Activated CD8-positive, alpha-beta T cell treated with anti-CD3 and anti-CD28 coated beads, Interleukin-2, amount 10 ng/mL, durations not matched to agents 7 days and 5 days (primary cell): ENCODE data around the gene PHOSPHO1. TPM values are rescaled to one million over a fixed set of nuclear protein-coding genes. Genes with fewer than 3 reads are reported as not detected.
"Not testable (repeated sequence)": the region's sequence is repeated elsewhere in the genome, so short reads cannot be mapped to it uniquely, and the experiment has no call there.

ENCODE experiments used
- ATAC-seq: fragments of 150-1000 bp; cut with Tn5 transposase; one replicate; pipeline ENCODE4 v1.10.0; 2021; ENCODE audit warnings: moderate library complexity
- CTCF ChIA-PET: fragments of 350-600 bp; sonication (Branson Sonifier 250); formaldehyde crosslinking; loops from one replicate; lab custom pipeline; 2021; ENCODE audit warnings: antibody characterized with exemption; lab: Charles Lee
- POLR2A ChIA-PET: fragments of 350-600 bp; sonication (Branson Sonifier 250); formaldehyde crosslinking; loops from one replicate; lab custom pipeline; 2021; ENCODE audit warnings: antibody characterized with exemption; lab: Charles Lee
- DNase-seq: peaks from one replicate; pipeline ENCODE4 v3.0.0-alpha.2; 2020
- H3K27ac Mint-ChIP-seq: one replicate; pipeline ENCODE4 v1.8.0; 2021; ENCODE audit warnings: mild to moderate bottlenecking, mixed read lengths
- H3K27me3 Mint-ChIP-seq: one replicate; pipeline ENCODE4 v1.8.0; 2021; ENCODE audit warnings: low read depth, mixed read lengths
- H3K36me3 Mint-ChIP-seq: one replicate; pipeline ENCODE4 v1.8.0; 2021; ENCODE audit warnings: low read depth, mixed read lengths
- H3K4me1 Mint-ChIP-seq: one replicate; pipeline ENCODE4 v1.8.0; 2021; ENCODE audit warnings: low read depth, mixed read lengths
- H3K4me3 Mint-ChIP-seq: one replicate; pipeline ENCODE4 v1.8.0; 2021; ENCODE audit warnings: mild to moderate bottlenecking, mixed read lengths
- H3K9me3 Mint-ChIP-seq: one replicate; pipeline ENCODE4 v1.8.0; 2022; ENCODE audit warnings: mixed read lengths; ENCODE audit not compliant: insufficient read depth
- total RNA-seq, 2 experiments: library from RNA; stranded (reverse); gene quantifications; one replicate each; pipeline ENCODE4 v1.2.3, GENCODE V29; 2021

The PHOSPHO1 gene, protein sequence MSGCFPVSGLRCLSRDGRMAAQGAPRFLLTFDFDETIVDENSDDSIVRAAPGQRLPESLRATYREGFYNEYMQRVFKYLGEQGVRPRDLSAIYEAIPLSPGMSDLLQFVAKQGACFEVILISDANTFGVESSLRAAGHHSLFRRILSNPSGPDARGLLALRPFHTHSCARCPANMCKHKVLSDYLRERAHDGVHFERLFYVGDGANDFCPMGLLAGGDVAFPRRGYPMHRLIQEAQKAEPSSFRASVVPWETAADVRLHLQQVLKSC
- total RNA-seq: not detected

DNA sequence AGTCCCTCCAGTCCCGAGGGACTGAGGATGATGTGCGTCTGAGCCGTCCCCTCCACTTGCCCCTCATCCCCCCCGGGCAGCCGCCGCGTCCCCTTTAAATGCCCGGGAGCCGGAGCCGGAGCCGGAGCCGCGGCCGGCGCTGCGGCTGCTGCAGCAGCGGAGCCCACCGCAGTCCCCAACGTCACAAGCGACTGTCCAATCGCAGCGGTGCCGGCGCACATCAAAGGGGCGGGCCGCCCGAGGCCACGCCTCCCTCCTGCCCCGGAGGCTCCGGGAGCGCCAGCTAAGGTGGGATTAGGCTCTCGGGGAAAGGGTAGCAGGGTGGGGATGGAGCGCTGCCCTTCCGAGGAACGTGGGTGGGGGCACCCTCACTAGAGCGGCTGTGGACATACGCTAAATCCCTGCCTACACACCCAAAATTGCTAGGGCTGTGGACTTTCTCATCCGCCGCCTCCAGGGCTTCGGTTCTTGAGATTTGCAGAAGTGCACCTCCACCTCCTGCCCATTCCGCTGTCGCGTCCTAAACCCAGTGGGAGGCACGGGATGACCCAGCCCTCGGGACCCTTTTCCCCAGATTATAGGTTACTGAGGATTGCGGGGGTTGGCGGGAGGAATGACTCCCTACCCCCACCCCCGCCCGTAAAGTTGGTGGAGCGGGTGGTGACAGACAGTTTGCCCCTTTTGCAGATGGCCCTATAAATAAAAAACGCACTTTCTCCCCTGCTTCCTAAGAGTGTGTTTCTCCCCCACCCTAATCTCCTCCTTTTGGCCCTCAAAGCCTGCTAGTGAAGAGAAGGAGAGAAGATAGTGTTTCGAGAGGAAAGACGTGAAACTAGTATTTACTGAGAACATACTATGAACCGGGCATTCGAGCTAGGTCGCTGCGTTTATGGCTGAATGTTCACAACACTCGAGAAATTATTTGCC is at the start of gene PHOSPHO1:
Gene PHOSPHO1 (minus strand): TSS at position 152 of the 927 bp plus-strand sequence. CDS start 4,096 bp downstream, outside the sequence.
- ATAC-seq (peak; percentile 88), DNase-seq (peak; percentile 91)
- H3K27ac Mint-ChIP-seq: peak within 1 kb of the TSS; percentile 75
- H3K4me1 Mint-ChIP-seq: peaks cover 40% of the 10 kb centered on the region
- ChIA-PET CTCF (interaction anchor here (1.0 to 7.2 kb wide), 6 partner anchors 26 to 198 kb away, joined by 3 to 92 read pairs (median 4); no protein-coding TSS in a partner anchor), POLR2A (interaction anchor here (1.0 to 1.2 kb wide), 2 partner anchors 12 to 50 kb away, joined by 3 to 4 read pairs; no protein-coding TSS in a partner anchor)
- H3K9me3 Mint-ChIP-seq: no peaks in the 10 kb centered on the region
- peaks cover 19% of the 10 kb centered on the region for H3K27me3 Mint-ChIP-seq
- H3K4me3 Mint-ChIP-seq: peak within 1 kb of the TSS; percentile 79
- peaks cover 14% of the 10 kb centered on the region for H3K36me3 Mint-ChIP-seq

DNA sequence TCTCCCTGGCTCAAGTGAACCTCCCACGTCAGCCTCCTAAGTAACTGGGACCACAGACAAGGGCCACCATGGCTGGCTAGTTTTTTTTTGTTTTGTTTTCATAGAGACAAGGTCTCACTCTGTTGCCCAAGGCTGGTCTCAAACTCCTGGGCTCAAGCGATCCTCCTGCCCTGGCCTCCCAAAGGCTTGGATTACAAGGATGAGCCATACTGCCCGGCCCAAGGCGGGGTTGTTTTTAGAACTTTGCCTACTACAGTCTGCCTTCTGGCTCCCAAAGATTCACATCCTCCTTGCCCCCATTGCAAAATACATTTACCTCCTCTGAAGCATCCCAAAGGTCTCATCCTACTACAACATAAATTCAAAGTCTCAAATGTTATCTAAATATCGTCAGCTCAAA is 49.5 kb upstream of the PHOSPHO1 start:
- no peak for DNase-seq
- H3K4me1 Mint-ChIP-seq: no peaks in the 10 kb centered on the region
- peaks cover 5% of the 10 kb centered on the region for H3K27me3 Mint-ChIP-seq
- H3K4me3 Mint-ChIP-seq: no peak overlapping the region
- ChIA-PET CTCF (interaction anchor here (1.5 kb wide), 1 partner anchor 11 kb away, joined by 5 read pairs; no protein-coding TSS in a partner anchor), POLR2A (no interaction called here)
- ATAC-seq: no peak
- H3K36me3 Mint-ChIP-seq: no peaks in the 10 kb centered on the region
- no peak overlapping the region for H3K27ac Mint-ChIP-seq
- H3K9me3 Mint-ChIP-seq: no peaks in the 10 kb centered on the region

DNA sequence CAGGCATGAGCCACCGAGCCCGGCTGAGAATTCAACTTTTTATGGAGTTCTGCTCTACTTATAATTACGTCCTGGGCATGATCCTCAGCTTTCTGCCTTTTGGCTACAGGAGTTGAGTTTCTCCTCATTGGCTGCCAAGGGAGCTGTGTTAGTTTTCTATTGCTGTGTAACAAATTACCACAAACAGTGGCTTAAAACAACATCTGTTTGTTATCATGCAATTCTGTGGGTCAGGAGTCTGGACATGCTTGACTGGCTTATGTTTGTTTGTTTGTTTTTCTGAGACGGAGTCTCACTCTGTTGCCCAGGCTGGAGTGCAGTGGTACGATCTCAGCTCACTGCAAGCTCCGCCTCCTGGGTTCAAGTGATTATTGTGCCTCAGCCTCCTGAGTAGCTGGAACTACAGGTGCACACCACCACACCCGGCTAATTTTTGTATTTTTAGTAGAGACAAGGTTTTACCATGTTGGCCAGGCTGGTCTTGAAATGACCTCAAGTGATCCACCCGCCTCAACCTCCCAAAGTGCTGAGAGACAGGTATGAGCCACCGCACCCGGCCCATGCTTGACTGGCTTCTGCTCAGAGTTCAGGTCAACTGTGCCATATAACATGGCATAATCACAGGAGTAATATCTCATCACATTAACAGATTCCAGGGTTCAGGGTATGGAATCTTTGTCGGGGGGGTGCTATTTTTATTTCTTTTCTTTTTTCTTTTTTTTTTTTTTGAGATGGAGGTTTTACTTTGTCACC is 48.9 kb upstream of the PHOSPHO1 start:
- H3K27ac Mint-ChIP-seq: not testable (repeated sequence)
- POLR2A ChIA-PET: interaction anchor here (1.0 kb wide), 1 partner anchor 11 kb away, joined by 4 read pairs; no protein-coding TSS in a partner anchor

DNA sequence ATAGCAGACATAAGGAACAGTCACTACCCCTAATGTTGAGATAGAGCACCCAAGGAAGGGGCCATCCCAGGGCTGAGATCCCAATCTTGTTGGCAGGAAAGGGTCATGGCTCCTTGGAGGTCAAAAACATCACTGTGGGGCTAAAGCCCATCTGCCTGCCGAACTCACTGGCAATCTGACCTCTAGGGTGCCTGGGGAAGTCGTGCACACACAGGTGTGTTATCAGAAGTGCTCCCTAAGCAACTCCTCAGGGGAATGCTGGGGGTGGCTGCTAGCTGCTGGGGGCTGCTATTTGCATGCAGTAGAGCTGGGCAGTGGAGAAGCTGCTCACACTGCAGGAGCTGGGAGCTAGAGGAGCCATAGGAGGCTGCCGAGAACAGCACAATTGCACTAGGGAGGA is 47.5 kb upstream of the PHOSPHO1 start:
- DNase-seq (no peak), ATAC-seq (no peak)
- no peaks in the 10 kb centered on the region for H3K4me1 Mint-ChIP-seq
- no peaks in the 10 kb centered on the region for H3K36me3 Mint-ChIP-seq
- ChIA-PET CTCF (interaction anchor here (1.3 kb wide), 1 partner anchor 13 kb away, joined by 3 read pairs; no protein-coding TSS in a partner anchor), POLR2A (no interaction called here)
- H3K27ac Mint-ChIP-seq: no peak overlapping the region
- no peaks in the 10 kb centered on the region for H3K9me3 Mint-ChIP-seq
- H3K4me3 Mint-ChIP-seq: no peak overlapping the region
- H3K27me3 Mint-ChIP-seq: peaks cover 5% of the 10 kb centered on the region

More for the DNA sequence above, 48.9 kb upstream of the PHOSPHO1 start:
- not testable (repeated sequence) for ATAC-seq, DNase-seq, H3K9me3 Mint-ChIP-seq, H3K4me1 Mint-ChIP-seq, H3K27me3 Mint-ChIP-seq, H3K4me3 Mint-ChIP-seq, H3K36me3 Mint-ChIP-seq
- CTCF ChIA-PET: interaction anchor here (0.5 to 1.5 kb wide), 2 partner anchors 11 to 99 kb away, joined by 3 to 5 read pairs; no protein-coding TSS in a partner anchor

DNA sequence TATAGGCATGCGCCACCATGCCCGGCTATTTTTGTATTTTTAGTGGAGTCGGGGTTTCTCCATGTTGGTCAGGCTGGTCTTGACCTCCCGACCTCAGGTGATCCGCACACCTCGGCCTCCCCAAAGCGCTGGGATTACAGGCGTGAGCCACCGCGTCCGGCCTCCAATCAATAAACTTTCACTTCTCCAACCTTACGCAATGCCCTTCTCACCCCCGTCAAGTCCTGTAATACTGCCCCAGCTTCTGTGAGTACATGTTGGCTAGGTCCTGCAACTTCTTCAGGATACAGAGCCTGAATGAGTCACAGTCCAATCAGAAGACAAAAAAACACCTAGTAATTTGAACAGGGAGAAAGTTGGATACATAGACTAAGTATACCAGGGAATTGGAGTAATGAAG is 47.1 kb upstream of the PHOSPHO1 start:
- no peaks in the 10 kb centered on the region for H3K36me3 Mint-ChIP-seq
- H3K27me3 Mint-ChIP-seq: peaks cover 4% of the 10 kb centered on the region
- no peak for DNase-seq
- ATAC-seq: no peak
- no peaks in the 10 kb centered on the region for H3K9me3 Mint-ChIP-seq
- no peak overlapping the region for H3K4me3 Mint-ChIP-seq
- ChIA-PET CTCF (interaction anchor here (1.3 kb wide), 1 partner anchor 14 kb away, joined by 3 read pairs; no protein-coding TSS in a partner anchor), POLR2A (no interaction called here)
- H3K27ac Mint-ChIP-seq: no peak overlapping the region
- H3K4me1 Mint-ChIP-seq: no peaks in the 10 kb centered on the region

DNA sequence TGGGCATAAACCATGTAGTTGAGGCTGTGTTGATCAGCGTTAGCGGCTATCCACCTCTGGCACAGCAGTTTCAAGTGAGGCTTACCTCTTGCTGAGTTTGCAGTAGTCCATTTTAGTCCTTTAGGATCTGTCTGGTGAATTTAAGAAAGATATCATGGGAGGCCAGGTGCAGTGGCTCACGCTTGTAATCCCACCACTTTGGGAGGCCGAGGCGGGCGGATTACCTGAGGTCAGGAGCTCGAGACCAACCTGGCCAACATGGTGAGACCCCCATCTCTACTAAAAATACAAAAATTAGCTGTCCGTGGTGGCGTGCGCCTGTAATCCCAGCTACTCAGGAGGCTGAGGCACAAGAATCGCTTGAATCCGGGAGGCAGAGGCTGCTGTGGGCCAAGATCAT is 45.4 kb upstream of the PHOSPHO1 start:
- H3K36me3 Mint-ChIP-seq, H3K27ac Mint-ChIP-seq, CTCF ChIA-PET, H3K4me3 Mint-ChIP-seq, H3K27me3 Mint-ChIP-seq, POLR2A ChIA-PET, H3K4me1 Mint-ChIP-seq, ATAC-seq, H3K9me3 Mint-ChIP-seq, DNase-seq: not testable (repeated sequence)

DNA sequence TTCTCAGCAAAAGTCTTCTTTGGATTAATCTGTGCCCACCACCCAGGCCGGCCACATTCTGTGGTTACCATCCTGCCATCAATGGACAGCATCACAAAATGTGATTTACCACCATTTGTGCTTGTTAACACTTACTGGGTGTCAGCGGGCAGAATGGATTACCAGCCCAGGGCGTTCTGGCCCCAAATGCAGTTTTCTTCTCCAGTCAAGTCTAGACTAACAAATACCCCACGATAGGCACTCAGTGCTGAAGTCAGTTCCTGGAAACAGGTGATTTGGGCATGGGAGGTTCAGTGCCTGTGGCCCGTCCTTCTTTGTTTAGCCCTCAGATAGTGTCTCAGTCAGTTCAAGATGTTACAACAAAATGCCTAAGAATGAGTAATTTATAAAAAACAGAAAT is 38.8 kb upstream of the PHOSPHO1 start:
- Mint-ChIP-seq H3K36me3 (no peaks in the 10 kb centered on the region), H3K4me3 (no peak overlapping the region), H3K9me3 (no peaks in the 10 kb centered on the region), H3K27ac (no peak overlapping the region), H3K27me3 (no peaks in the 10 kb centered on the region), H3K4me1 (no peaks in the 10 kb centered on the region)
- DNase-seq: no peak
- no peak for ATAC-seq
- ChIA-PET CTCF (no interaction called here), POLR2A (no interaction called here)

DNA sequence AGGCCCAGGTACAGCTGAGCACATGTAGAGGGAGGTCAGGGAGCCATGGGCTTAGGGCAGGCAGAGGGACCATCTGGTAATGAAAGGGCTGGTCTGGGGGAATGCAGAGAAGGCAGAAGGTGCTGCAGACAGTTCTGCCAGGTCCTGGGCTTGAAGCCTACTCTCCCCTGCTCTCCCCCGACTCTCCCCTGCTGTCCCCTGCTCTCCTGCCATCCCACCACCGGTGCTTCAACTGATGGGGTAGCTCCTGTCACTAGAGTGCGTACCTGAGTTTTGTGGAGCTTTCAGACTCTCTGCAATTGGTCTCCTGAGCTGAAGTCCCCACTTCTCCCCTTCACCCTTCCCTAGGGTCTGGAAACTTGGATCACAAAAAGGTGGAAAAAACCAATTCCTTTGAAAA is 37.3 kb upstream of the PHOSPHO1 start:
- Mint-ChIP-seq H3K4me1 (no peaks in the 10 kb centered on the region), H3K36me3 (no peaks in the 10 kb centered on the region), H3K27me3 (peaks cover 2% of the 10 kb centered on the region), H3K4me3 (no peak overlapping the region), H3K9me3 (no peaks in the 10 kb centered on the region), H3K27ac (no peak overlapping the region)
- DNase-seq: no peak
- ChIA-PET CTCF (interaction anchor here (1.3 kb wide), 1 partner anchor 288 kb away, joined by 4 read pairs; no protein-coding TSS in a partner anchor), POLR2A (no interaction called here)
- ATAC-seq: no peak

DNA sequence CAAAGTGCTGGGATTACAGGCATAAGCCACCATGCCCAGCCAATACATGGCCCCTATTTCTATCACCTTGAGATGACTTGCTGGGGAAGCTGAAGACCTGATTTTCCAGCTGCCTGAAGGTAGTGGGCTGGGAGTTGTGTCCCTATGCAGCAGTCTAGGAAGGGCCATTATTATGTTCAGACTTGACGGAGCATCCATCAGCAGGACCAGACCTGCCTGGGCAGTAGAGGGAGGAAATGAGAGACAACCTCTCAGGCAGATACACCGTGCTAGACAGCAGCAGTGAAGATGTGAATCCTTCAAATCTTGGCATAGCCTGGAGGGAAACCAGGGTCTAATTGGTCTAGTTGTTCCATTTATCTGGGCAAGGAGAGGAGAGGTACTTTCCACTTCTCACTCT is 35.6 kb upstream of the PHOSPHO1 start:
- Mint-ChIP-seq H3K27ac (no peak overlapping the region), H3K27me3 (peaks cover 3% of the 10 kb centered on the region), H3K36me3 (no peaks in the 10 kb centered on the region), H3K4me3 (no peak overlapping the region), H3K4me1 (peaks cover under 1% of the 10 kb centered on the region), H3K9me3 (no peaks in the 10 kb centered on the region)
- ATAC-seq (no peak), DNase-seq (no peak)
- ChIA-PET CTCF (no interaction called here), POLR2A (no interaction called here)

DNA sequence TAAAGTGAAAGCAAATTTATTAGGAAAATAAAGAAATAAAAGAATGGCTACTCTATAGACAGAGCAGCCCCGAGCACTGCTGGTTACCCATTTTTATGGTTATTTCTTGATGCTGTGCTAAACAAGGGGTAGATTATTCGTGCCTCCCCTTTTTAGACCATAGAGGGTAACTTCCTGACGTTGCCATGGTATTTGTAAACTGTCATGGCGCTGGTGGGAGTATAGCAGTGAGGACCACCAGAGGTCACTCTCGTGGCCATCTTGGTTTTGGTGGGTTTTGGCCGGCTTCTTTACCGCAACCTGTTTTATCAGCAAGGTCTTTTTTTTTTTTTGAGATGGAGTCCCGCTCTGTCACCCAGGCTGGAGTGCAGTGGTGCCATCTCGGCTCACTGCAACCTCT is 31.0 kb upstream of the PHOSPHO1 start:
- ATAC-seq, H3K4me3 Mint-ChIP-seq, H3K27ac Mint-ChIP-seq, H3K9me3 Mint-ChIP-seq, CTCF ChIA-PET, DNase-seq, POLR2A ChIA-PET, H3K36me3 Mint-ChIP-seq: not testable (repeated sequence)
- H3K4me1 Mint-ChIP-seq: peaks cover 13% of the 10 kb centered on the region
- peaks cover 14% of the 10 kb centered on the region for H3K27me3 Mint-ChIP-seq

DNA sequence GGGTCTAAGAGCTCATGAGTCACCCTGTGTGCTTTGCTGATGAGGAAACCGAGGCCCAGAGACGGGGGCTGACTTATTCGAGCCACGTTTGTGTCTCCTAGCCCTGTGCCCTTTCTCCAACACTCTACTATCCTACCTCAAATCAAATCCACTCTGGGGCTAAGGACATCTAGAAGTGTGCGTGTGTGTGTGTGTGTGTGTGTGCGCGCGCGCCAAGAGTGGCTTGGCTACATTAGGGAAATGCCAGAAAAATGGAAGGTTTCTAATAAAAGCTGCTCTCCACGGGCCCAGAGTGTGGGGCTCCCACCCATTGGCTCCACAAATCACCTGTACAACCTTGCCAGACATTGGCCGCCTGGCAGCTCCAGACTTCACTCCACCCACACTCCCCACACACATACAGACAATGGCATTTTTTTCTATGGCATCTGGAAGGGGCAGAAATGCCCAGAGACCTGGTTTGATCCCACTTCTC is 30.3 kb upstream of the PHOSPHO1 start:
- H3K4me1 Mint-ChIP-seq: peaks cover 13% of the 10 kb centered on the region
- no peaks in the 10 kb centered on the region for H3K9me3 Mint-ChIP-seq
- H3K4me3 Mint-ChIP-seq: peak overlapping the region; percentile 69
- no peaks in the 10 kb centered on the region for H3K36me3 Mint-ChIP-seq
- ATAC-seq (no peak), DNase-seq (no peak)
- ChIA-PET CTCF (interaction anchor here (0.6 to 2.0 kb wide), 3 partner anchors 33 to 80 kb away, joined by 3 to 5 read pairs (median 3); no protein-coding TSS in a partner anchor), POLR2A (interaction anchor here (0.9 kb wide), 1 partner anchor 31 kb away, joined by 3 read pairs; no protein-coding TSS in a partner anchor)
- peak overlapping the region; percentile 57 for H3K27ac Mint-ChIP-seq
- H3K27me3 Mint-ChIP-seq: peaks cover 14% of the 10 kb centered on the region
